Frontal cortex (tissue), 4 donors: ENCODE results near the gene PRMT7. TPM values are rescaled to one million over a fixed set of nuclear protein-coding genes. Genes with fewer than 3 reads are reported as not detected.

Source experiments
- DNase-seq, 2 donors: peaks; one replicate each; pipeline ENCODE4 v3.0.0; 2012; ENCODE audit warnings: low spot score in 2 of 2
- FAIRE-seq: peaks from 2 replicates; lab custom pipeline; 2012; peaks lifted over from hg19 to GRCh38; lab: Jason Lieb, UNC
- total RNA-seq: library from RNA; depleted of rRNA; stranded (reverse); fragments of >200 nt; gene quantifications from one replicate; pipeline ENCODE4 v1.2.3, GENCODE V29; 2014
- donor health status: control.
- donor health status: control.
- donor health status: control.

PRMT7 gene, protein sequence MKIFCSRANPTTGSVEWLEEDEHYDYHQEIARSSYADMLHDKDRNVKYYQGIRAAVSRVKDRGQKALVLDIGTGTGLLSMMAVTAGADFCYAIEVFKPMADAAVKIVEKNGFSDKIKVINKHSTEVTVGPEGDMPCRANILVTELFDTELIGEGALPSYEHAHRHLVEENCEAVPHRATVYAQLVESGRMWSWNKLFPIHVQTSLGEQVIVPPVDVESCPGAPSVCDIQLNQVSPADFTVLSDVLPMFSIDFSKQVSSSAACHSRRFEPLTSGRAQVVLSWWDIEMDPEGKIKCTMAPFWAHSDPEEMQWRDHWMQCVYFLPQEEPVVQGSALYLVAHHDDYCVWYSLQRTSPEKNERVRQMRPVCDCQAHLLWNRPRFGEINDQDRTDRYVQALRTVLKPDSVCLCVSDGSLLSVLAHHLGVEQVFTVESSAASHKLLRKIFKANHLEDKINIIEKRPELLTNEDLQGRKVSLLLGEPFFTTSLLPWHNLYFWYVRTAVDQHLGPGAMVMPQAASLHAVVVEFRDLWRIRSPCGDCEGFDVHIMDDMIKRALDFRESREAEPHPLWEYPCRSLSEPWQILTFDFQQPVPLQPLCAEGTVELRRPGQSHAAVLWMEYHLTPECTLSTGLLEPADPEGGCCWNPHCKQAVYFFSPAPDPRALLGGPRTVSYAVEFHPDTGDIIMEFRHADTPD
- 39.5 TPM for total RNA-seq

DNA sequence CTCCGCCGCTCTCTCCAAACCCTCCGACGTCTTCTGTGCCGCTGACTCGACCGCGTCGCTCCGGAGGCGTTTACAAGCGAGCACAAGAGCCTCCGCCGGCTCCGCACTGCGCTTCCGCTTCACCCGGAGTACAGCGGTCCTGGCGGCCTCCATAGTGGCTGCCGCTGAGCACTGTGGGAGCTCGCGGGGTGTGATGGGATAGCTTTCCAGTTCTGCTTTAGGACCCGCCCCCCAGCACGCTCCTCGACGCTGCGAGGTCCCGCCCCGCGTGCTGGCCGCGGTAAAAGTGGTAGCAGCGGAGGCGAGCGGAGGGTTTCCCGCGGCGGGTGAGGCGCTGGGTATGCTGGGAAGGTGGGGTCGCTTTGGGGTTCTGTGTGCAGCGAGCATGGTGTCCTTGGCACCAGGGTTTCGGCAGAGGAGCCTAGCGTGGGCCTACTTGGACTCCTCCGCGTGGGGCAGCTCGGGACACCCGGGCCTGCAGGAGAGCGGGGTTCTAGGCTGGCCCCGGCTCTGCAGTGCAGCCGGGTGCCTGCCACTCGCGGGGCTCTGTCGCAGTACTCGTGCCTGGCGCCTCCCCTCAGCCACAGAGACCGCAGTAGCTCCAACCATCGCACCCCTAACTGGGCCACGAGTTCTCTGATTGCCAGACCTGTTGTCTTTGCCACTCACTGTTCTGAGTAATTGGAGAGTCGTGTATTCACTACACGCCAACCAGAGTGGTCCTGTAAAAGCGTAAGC, at the start of gene PRMT7, which contains the start of gene SLC7A6OS:
Gene PRMT7, plus strand, starts transcription at position 246 of the 738 bp plus-strand sequence. CDS start 4,961 bp downstream, outside the sequence.
Gene SLC7A6OS, minus strand, starts transcription at position 173 of the 738 bp plus-strand sequence. Its CDS starts 20 bp downstream, at position 153.
- FAIRE-seq: no peak
- peak; percentile 91 to 97 for DNase-seq

DNA sequence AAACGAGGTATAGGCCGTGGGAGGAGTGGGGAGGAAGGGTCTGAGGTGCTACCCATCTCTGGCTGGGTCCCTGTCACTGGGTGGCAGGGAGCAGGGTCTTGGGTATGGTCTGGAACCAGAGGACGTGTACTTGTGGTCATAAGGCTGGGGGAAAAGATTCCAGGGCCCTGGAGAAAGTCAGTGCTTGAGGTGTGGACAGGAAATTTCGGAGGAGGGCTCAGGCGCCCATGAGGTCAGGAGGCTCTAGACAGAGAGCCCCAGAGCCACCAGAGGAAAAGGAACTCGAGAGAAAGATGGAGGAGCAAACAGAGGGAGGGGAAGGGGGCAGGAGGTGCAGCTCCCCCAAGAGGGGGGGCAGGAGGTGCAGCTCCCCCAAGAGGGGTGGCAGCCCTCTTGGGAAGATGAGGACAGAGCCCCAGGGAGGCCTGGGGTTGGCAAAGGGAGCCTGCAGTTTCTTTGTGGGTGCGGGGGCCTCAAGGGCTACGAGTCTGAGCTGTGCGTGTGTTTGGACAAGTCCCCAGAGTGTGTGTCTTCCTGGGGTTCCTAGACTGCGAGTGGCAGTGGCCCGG, 47.2 kb upstream of the PRMT7 start:
- FAIRE-seq: no peak

DNA sequence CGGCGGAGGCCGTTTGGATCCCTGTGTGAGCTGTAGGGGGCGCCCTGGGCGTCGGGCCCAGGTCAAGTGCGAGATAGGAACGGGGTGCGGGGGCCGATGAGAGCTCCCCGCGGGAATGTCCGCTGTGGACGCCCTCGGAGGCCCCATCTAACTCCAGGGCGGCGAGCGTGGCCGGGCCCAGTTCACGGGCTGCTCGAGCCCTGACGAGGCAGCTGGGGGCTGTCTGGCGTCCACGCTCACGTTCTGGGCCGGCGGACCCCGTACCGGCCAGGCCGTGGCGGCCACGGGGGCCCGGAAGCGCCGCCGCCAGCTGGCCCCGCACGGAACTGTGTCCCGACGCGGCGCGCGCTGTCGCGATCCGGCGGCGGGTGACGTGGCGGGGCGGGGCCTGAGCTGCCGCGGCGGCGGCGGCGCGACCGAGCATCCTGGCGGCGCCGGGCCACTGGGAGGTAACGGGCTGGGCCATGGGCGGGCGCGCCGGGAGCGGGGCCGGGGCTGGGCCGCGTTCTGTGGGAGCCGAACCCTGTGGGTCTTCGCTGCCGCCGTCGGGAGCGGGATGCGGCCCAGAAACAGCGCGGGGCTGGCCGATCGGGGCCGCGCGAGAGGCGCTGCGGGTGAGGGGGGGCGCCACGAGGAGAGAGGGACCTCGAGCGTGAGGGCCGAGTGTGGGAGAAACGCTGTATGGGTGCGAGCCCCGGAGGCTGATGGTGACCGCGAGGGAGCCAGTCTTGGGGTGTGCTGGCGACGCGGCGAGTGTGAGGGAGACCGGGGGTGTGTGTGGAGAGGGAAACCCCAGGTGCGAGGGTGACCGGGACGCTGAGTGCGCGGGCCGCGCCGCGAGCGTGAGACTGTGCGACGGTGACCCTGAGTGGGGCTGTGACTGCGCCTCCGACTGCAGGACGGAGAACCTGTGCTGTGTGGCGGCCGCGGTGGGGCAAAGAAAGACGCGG, 46.4 kb upstream of the PRMT7 start, which contains the start of gene SLC7A6:
Gene SLC7A6, plus strand, starts transcription at position 399 of the 950 bp plus-strand sequence. CDS start 10,201 bp downstream, outside the sequence.
- FAIRE-seq (no peak), DNase-seq (peak; percentile 89 to 90)

More for the DNA sequence above, 47.2 kb upstream of the PRMT7 start:
- no peak for DNase-seq

DNA sequence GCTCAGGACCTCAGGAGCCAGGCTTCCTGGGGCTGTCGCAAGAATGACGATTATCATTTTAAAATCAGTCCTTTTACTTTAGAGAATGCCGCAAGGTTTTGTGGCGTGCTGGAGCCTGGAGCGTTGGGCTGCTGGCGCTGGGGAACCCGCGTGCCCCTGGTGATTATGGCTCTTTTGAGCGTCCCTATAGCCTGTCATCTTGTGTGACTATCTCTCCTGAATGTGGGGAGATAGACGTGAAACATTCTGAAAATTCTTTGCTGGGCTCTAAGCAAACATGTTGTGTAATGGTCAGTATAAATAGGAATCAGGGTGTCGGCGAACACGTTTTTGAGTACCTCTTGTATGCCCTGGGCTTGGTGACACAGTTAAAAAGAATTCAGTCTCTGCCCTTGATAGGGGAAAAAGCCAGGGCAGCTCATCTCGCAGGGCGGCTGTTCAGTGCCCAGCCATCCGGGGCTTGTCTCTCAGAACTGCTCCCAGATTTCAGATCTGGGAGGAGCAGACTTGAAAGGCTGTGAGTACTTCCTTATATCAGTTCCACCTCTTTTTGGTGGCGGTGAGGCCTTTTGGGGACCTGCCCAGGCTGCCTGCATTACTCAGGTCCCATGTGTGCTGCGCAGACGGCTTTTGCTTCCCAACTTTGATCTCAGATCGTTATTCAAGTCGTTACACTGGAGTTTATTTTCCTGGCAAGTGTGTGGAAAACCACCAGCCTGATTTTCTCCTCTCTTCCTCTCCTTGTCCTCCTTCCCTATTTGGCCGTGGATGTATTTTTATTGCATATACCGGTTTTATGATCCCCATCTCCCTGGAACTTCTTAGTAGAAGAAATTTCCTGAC, 45.5 kb upstream of the PRMT7 start:
- no peak for FAIRE-seq

DNA sequence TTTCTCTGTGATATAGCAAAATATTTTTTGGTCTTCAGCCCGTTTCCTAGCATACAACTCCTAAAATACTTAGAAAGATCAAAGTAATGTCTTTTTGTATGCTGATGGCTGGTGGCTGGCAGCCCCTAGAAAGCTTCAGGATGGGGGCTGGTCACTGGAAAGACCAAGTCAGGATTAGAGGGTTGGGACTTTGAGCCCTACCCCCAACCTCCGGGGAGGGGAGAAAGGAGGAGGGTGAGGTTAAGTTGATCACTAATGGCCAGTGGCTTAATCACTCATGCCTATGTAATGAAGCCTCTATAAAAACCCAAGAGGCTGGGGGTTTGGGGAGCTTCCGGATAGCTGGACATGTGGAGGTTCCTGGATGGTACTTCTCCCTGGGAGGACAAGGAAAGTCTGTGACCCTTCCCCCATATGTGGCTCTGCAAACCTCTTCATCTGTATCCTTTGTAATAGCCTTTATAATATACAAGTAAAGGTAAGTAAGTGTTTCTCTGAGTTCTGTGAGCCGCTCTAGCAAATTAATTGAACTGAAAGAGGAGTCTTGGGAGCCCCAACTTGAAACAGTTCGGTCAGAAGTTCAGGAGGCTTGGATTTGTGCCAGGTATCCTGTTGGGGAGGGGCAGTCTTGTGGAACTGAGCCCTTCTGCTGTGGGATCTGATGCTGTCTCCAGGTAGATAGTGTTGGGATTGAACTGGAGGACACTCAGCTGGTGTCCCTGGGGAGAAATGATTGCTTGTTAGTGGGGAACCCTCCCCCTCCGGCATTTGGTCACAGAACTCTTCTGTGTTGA, 43.0 kb upstream of the PRMT7 start:
- DNase-seq (no peak), FAIRE-seq (no peak)

More for the DNA sequence above, 45.5 kb upstream of the PRMT7 start:
- DNase-seq: peak in 1 of 2 donors; percentile 46

DNA sequence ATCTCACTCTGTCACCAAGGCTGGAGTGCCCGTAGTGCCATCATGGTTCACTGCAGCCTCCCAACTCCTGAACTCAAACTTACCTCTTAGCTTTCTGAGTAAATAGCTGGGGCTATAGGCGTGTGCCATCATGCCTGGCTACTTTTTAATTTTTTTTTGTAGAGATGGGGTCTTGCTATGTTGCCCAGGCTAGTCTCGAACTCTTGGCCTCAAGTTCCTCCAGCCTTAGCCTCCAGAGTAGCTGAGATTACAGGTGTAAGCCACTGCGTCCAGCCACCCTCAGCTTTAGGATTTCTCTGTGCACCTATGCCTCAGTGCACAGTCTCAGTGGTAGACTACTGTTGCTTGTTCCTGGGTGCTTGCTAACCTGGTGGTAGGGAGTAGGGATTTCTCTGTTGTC, 41.0 kb upstream of the PRMT7 start:
- no peak for DNase-seq
- FAIRE-seq: no peak

DNA sequence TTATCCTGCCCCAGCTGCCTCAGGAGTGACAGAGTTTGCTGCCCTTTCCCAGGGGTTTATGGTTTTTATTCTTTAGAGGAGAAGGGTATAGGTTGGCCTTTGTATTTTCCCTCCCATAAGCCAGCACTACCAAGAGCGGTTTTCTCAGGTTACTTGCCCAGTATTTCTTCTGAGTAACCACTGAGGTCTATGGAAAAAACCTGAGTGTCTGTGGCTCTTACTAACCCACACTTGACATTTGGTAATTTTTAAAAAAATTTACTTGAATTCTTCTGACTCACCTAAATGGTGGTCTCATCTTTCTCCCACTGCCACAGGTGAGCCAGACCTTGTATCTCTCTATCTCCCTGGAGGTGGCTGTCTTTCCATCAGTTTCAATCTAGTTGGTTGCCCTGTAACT, 40.5 kb upstream of the PRMT7 start:
- FAIRE-seq (no peak), DNase-seq (no peak)

DNA sequence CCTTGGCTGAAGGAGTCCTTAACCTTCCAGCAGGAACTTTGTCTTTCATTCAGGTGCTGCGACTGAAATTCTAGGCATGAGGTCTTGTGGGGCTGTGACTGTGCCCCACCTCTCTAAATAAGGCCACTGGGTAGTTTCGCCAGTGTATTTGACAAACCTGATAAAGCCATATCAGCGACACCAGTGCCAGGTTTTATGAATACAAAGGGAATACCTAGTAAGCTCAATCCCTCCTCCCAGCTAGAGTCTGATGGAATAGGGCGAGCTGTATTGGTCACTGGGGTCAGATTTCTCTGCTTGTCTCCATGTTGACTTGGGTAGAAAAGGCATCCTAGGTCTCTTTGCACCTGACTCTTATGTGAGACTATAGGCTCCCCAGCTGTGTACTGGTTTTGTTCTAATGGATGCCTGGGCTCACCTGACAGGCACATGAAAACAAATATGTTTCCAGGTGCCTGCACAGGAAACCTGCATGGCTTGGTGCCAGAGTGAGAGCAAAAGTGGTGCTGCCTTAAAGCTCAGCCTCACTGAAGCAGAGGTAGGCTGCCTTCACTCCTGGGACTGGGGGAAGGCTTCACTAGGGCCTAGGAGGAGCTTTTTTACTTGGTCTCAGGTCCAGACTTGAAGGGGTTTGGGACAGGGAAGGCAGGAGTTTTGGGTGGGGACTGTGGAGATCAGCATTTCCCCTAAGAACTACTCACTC, 38.2 kb upstream of the PRMT7 start:
- DNase-seq (no peak), FAIRE-seq (no peak)

DNA sequence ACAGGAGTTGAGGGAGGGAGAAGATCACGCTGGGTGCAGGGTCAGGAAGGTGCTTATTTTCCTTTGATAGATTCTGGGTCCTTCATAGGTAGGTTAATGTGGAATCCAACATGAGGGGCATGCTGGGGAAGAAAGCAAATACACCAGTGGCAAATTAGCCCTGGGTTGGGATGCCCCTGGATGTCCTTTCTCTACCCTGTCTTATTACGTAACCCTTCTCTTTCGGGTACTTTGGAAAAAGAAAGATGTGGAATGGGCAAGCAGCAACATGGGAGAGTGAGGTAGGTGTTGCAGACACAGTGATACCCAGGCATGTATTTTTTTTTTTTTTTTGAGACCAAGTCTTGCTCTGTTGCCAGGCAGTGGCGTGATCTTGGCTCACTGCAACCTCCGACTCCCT, 37.4 kb upstream of the PRMT7 start:
- no peak for FAIRE-seq
- DNase-seq: no peak

DNA sequence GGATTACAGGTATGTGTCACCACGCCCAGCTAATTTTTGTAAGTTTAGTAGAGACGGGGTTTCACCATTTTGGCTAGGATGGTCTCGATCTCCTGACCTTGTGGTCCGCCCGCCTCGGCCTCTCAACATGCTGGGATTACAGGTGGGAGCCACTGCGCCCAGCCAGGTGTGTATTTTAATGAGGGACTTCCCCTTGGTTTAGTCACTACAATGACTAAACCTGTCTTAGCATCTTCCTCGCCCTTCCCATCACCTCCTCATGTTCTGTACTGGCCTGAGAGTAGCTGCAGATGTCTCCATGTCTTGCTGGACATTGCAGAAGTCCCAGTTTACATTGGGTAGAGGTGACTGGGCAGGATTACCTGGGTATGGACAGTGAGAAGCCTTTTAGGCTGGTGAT, 36.9 kb upstream of the PRMT7 start:
- DNase-seq (no peak), FAIRE-seq (no peak)

DNA sequence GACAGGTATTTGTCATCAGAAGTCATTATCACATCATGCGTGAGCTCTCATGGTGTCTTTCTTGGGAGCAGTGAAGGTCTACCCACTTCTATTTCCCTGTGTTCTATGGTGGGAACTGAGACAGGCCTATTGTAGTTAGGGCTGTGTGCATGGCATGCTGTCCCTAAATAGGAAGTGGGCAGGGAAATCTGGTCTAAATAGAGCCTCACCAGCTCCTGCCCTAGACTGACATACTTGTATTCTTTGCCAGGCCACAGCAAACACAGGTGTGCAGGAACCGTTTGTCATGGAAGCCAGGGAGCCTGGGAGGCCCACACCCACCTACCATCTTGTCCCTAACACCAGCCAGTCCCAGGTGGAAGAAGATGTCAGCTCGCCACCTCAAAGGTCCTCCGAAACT, 36.4 kb upstream of the PRMT7 start:
- no peak for FAIRE-seq
- DNase-seq: no peak

DNA sequence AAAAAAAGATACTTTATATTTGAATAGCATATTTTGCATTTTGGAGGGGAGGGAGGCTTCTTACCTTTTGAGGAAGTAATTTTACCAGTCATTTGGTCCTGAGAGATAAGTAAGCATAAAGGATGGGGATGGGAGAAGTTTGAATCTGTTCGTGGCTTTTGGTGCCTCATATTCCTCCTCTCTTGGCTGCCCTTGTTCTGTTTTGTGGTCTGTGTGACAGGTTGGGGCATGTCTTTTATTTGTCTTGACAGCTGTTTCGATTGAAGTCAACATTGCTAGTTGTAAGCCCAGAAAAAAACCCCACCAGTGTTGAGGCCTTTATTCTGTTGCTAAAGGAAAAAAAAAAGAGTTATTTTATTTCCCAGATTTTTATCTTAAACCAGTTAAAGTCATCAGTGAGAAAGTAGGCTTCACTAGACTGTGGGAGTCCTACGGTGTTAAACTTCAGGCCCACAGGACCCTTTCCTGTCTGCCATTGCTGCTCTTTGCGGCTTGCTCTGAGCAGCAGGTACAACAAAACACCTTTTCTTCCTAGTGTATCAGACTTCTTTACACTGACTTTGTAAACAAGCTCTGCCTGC, 35.1 kb upstream of the PRMT7 start:
- no peak for FAIRE-seq
- DNase-seq: no peak

DNA sequence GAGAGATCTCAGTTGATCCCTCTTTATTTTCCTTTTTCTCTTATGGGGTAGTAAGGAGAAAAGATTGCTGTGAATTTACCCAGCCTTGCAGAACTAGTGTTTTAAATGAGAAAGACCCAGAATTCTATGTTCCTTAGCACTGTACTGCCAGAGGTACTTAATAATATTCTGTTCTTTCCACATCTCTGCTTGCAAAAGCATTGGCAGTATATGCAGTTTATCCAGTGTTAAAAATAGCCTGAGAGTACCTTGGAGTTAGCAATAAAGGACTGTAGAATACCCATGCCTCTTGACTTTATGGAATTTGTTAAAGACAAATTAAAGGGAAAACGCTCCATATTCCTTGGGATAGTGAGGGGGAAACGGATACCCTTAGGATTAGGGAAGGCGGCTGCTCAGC, 34.6 kb upstream of the PRMT7 start:
- no peak for FAIRE-seq
- DNase-seq: no peak

DNA sequence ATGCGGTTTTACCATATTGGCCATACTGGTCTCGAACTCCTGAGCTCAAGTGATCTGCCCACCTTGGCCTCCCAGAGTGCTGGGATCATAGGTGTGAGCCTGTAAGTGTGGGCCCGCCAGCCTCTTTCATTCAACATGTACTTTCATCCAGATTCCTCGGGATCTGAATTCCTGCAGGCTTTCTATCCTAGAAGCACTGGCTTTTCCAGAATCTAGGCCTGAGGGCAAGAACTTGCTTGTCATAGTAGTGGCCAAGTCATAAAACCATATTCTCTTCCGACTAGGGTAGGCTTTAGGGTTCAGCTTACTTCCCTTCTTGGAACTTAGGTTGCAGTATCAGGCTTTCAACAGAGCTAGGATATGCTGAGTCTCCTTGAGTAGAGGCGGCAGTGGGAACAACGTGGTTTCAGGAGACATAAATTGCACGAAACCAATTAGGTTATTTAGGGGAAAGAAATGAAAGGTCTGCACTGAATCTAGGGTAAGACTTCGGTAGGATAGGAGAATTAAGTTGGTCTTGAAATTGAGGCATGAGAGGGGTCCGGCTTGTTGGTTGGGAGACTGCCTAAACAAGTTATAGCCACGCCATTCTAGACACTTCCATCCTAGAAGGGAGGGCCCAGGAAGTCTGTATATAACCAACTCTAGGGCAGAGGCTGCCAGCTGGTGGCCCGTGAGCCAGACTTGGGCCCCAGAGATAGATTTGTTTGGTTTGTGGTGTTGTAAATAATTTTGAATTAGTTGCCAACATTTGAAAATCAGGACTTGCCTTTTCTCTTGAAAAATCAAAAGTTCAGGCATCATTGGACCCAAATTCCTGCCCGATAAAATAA, 30.9 kb upstream of the PRMT7 start:
- FAIRE-seq (no peak), DNase-seq (no peak)

DNA sequence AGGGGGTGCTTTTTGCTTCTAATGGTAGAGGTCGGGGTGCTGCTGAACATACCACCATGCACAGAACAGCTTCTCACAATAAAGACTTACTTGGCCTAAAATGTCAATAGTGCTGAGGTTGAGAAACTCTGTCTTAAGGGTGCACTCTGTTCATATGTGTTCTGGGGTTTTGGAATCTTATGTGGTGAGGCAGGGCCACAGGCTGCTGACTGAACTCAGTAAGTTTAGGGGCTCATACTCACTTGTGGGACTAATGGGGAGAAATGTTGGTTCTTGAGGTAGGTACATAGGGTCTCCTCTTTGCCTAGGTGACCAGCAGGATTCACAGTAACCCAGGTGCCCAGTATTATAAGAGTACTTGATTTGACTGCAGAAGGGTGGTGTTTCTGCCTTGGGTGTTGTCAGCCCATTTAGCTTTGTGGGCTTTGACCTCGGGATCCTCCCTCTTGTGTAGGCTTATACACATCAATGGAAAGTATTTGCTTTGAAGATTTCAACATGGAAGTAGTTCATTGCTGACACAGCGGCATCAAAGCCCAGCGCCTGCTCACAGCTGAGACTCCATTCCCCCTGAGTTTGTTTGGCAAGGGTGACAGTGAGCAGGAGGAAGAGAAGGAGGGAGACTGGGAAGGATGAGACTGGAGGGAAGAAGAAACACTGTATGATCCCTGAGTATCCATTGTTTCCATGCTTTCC, 29.3 kb upstream of the PRMT7 start:
- DNase-seq (no peak), FAIRE-seq (no peak)
